Measurements from ENCODE around the gene LRRC38. TPM values are rescaled to one million over a fixed set of nuclear protein-coding genes. Genes with fewer than 3 reads are reported as not detected.

LRRC38 gene
- total and polyA plus RNA-seq, 12 donors, result 0.15 to 6.7 (median 0.96) TPM; not detected in 2

DNA sequence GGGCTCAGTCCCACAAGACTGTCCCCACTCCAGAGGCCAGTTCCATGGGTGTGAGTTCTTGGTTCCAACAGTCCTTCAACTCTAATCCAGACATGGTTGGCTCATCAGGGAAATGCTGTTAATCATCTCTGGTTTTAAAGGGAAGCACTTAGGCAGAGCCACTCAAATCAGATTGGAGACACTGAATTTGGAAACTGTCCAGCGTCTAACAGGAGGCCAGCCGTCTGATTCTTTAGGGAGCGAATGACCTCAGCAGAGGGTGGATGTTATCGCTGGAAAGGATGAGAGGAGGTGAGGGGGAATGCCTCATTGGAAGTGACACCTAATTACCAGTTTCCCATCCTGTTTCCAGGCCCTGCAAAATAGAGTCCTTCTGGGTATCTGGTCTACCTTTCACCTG, 22.8 kb upstream of the LRRC38 start:
- no peak for DNase-seq
- TF ChIP-seq, protein P1, sequence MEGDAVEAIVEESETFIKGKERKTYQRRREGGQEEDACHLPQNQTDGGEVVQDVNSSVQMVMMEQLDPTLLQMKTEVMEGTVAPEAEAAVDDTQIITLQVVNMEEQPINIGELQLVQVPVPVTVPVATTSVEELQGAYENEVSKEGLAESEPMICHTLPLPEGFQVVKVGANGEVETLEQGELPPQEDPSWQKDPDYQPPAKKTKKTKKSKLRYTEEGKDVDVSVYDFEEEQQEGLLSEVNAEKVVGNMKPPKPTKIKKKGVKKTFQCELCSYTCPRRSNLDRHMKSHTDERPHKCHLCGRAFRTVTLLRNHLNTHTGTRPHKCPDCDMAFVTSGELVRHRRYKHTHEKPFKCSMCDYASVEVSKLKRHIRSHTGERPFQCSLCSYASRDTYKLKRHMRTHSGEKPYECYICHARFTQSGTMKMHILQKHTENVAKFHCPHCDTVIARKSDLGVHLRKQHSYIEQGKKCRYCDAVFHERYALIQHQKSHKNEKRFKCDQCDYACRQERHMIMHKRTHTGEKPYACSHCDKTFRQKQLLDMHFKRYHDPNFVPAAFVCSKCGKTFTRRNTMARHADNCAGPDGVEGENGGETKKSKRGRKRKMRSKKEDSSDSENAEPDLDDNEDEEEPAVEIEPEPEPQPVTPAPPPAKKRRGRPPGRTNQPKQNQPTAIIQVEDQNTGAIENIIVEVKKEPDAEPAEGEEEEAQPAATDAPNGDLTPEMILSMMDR (IDR thresholded peaks at IDR 0.05), result no peak
- intact Hi-C loops (cut with DNase I), result no loop called here
- Histone ChIP-seq H3K27me3 (peaks cover 0 to 3% (median 0%) of the 10 kb centered on the region in 7 donors), H3K27ac (peak overlapping the region in 8 of 10 donors; percentile 45 to 91 (median 72)), H3K4me3 (no peak overlapping the region), H3K36me3 (no peaks in the 10 kb centered on the region), H3K9me3 (no peaks in the 10 kb centered on the region), H3K4me1 (peaks cover 0 to 37% (median 5%) of the 10 kb centered on the region in 9 donors)
- ATAC-seq, result peak in 1 of 8 donors; percentile 2
- WGBS, 2 donors, result 19 to 28% methylated on average over 4 of the region's 4 CpGs

DNA sequence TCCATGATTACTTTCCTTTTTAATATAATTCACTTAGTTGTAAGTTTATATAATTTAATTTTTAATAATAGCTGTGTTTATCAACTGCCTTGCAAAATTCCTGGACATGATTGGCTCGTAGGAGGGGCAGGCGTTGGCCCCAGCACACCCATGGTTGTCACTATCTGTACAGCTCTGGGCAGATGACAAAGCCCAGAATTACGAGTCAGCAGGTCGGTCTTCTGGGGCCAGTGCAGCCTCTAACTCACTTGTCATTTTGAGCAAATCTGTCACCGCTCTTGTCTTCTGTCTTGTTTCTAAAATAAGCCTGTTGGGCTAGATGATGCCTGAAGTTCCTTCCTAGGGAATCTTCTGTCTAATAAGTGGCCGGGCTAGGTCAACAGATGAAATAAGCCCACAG, 21.4 kb upstream of the LRRC38 start:
- Histone ChIP-seq H3K9me3 (no peaks in the 10 kb centered on the region), H3K4me3 (no peak overlapping the region), H3K36me3 (no peaks in the 10 kb centered on the region), H3K27ac (peak overlapping the region; percentile 36 to 91 (median 69)), H3K4me1 (peaks cover 0 to 27% (median 4%) of the 10 kb centered on the region in 9 donors), H3K27me3 (peaks cover 0 to 3% (median 0%) of the 10 kb centered on the region in 7 donors)
- DNase-seq, result peak; percentile 37 to 67
- peak; percentile 90 to 98 (median 94) for ATAC-seq
- intact Hi-C loops (cut with DNase I), result no loop called here
- TF ChIP-seq, protein P1 (IDR thresholded peaks at IDR 0.05), result no peak
- 40 to 50% methylated on average over 6 of the region's 6 CpGs for WGBS, 2 donors

DNA sequence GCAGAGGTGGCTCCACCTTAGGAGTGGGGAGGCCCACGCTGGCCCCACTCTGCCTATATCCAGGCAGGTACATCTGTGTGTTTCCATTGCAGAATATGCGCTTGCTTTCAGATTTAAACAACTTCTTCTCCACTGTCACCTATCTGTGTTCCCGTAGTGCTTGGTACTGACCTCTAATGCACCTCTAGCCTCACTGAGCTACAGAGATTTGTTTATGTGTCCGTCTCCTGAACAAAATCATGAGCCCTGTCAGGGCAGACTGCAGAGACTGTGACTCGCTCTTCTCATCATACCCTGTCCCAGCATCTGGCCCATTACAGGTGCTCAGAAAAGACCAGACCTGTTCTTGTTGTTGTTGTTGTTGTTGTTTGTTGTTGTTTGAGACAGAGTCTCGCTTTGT, 14.5 kb upstream of the LRRC38 start:
- TF ChIP-seq, protein P1 (IDR thresholded peaks at IDR 0.05), result no peak
- H3K4me1 ChIP-seq, result peaks cover 0 to 11% (median 0%) of the 10 kb centered on the region in 9 donors
- ATAC-seq (peak in 7 of 8 donors; percentile 24 to 88 (median 64)), DNase-seq (no peak)
- H3K27ac ChIP-seq, result peak overlapping the region in 4 of 10 donors; percentile 27 to 51 (median 46)
- H3K36me3 ChIP-seq, result no peaks in the 10 kb centered on the region
- no peaks in the 10 kb centered on the region for H3K27me3 ChIP-seq
- peaks cover 0 to 10% (median 0%) of the 10 kb centered on the region in 11 donors for H3K9me3 ChIP-seq
- intact Hi-C loops (cut with DNase I), result no loop called here
- 58 to 69% methylated on average over 6 of the region's 6 CpGs for WGBS, 2 donors
- H3K4me3 ChIP-seq, result no peak overlapping the region

DNA sequence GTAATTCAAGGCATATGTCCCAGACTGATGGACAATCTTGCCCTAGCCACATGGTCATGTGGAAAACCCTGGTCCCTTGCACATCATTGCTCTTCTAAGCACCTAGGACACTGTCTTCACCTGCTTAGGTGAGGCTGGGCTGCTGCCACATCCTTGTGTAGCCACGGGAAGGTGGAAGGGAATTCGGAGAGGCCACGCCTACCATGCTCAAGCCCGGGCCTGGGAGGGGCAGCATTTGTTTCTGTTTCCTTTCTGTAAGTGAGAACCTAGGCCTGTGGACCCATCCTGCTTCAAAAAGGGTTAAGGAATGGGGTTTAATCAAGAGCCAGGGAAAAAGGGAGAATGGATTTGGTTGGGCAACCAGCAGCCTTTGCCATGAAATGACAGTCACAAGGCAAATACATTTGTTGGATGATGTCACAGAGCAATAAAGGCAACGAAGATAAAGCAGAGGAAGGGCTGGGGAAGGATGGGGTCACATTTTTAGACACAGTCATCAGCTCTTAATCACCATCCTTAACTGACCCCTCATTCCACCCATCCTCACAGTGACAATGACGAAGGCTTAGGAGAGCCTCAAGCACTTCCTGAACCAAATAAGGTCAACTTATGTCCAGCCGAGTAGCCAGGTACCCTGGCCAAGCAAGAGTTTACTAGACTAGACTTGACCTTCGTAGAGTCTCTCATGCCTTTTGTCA, 10.1 kb upstream of the LRRC38 start:
- no peaks in the 10 kb centered on the region for H3K36me3 ChIP-seq
- H3K4me1 ChIP-seq, result peaks cover 0 to 11% (median 0%) of the 10 kb centered on the region in 9 donors
- H3K27ac ChIP-seq, result peak overlapping the region in 4 of 10 donors; percentile 44 to 81 (median 63)
- H3K4me3 ChIP-seq, result no peak overlapping the region
- 39 to 45% methylated on average over 8 of the region's 8 CpGs for WGBS, 2 donors
- H3K27me3 ChIP-seq, result peaks cover 0 to 6% (median 0%) of the 10 kb centered on the region in 7 donors
- ATAC-seq (peak in 7 of 8 donors; percentile 36 to 93 (median 64)), DNase-seq (no peak)
- TF ChIP-seq, protein P1 (IDR thresholded peaks at IDR 0.05), result no peak
- peaks cover 0 to 10% (median 0%) of the 10 kb centered on the region in 11 donors for H3K9me3 ChIP-seq
- intact Hi-C loops (cut with DNase I), result no loop called here
